ENCODE measurements around the gene BAD. TPM values are rescaled to one million over a fixed set of nuclear protein-coding genes. Genes with fewer than 3 reads are reported as not detected.
A peak's percentile ranks its signal among the peaks of the same experiment; 100 is the strongest.

BAD gene
- total and polyA plus RNA-seq, 8 donors, result 40.4 to 343 (median 105) TPM

DNA sequence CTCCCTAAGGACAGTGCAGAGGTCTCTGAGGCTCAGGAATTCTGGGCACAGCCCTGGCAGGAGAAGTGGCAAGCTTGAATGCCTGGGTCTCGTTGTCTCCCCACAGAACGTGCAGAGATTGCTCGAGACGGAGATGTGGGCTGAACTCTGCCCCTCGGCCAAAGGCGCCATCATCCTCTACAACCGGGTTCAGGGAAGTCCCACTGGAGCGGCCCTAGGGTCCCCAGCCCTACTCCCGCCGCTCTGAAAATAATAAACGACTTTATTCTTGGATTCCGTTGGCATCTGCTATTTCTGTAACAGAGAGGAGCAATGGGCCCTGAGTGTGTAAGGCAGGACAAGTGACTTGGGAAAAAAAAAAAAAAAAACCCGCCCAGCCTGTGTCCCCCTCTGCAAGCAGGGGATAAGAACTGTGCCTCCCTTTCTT is 54.7 kb downstream of the BAD start:
- Histone ChIP-seq H3K36me3 (no peaks in the 10 kb centered on the region), H3K27me3 (no peaks in the 10 kb centered on the region), H3K4me1 (peaks cover 56 to 80% (median 78%) of the 10 kb centered on the region in 4 donors), H3K9me3 (no peaks in the 10 kb centered on the region), H3K27ac (peak overlapping the region; percentile 91 to 96 (median 94)), H3K4me3 (peak overlapping the region; percentile 66 to 73 (median 70))
- TF ChIP-seq POLR2AphosphoS5 (IDR thresholded peaks at IDR 0.05) (no peak), EP300 (IDR thresholded peaks at IDR 0.05) (no peak), CTCF (IDR thresholded peaks at IDR 0.05) (no peak), POLR2A (IDR thresholded peaks at IDR 0.05) (no peak)
- DNase-seq, result peak in 1 of 2 donors; percentile 23
- intact Hi-C loops (cut with DNase I; ENCODE audit: low total_unique reads), result no loop called here
- 29 to 39% (median 34%) methylated on average over 13 of the region's 13 CpGs for WGBS, 5 donors

DNA sequence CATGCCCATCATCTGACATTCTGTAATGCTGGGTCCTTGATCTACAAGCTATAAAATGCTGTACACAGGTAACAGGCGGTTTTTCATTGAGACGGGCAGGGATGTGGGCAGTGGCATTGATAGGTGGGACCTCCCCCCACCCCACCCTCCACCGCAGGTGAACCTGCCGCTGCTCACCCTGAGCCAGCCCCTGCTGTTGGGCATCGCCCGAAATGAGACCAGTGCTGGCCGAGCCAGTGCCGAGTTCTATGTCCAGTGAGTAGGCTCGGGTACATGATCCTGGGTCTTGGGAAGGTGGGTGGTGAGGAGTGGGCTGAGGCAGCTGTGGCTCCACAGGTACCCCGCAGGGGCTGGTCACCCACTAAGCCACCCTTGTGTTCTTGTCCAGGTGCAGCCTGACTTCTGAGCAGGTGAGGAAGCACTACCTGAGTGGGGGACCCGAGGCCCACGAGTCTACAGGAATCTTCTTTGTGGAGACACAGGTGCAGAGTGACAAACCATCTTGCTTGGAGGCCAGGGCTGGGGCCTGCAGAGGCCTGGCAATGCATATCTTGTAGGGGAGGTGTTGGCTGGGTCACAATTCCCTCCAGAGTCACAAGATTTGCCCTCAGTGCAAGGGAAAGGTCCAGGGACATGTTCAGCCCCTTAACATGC is 55.2 kb downstream of the BAD start:
- H3K27me3 ChIP-seq, result no peaks in the 10 kb centered on the region
- peak in 1 of 2 donors; percentile 13 for DNase-seq
- peaks cover 56 to 84% (median 81%) of the 10 kb centered on the region in 4 donors for H3K4me1 ChIP-seq
- peaks cover 0 to 4% (median 3%) of the 10 kb centered on the region in 4 donors for H3K36me3 ChIP-seq
- no peaks in the 10 kb centered on the region for H3K9me3 ChIP-seq
- intact Hi-C loops (cut with DNase I; ENCODE audit: low total_unique reads), result no loop called here
- no peak for TF ChIP-seq POLR2A (IDR thresholded peaks at IDR 0.05)
- no peak for TF ChIP-seq POLR2AphosphoS5 (IDR thresholded peaks at IDR 0.05)
- TF ChIP-seq CTCF (IDR thresholded peaks at IDR 0.05), result no peak
- TF ChIP-seq EP300 (IDR thresholded peaks at IDR 0.05), result no peak
- H3K4me3 ChIP-seq, result peak overlapping the region in 3 of 4 donors; percentile 66 to 72 (median 68)
- peak overlapping the region; percentile 91 to 96 (median 94) for H3K27ac ChIP-seq
- WGBS, 5 donors, result 79 to 89% (median 84%) methylated on average over 7 to 12 of the region's 12 CpGs

DNA sequence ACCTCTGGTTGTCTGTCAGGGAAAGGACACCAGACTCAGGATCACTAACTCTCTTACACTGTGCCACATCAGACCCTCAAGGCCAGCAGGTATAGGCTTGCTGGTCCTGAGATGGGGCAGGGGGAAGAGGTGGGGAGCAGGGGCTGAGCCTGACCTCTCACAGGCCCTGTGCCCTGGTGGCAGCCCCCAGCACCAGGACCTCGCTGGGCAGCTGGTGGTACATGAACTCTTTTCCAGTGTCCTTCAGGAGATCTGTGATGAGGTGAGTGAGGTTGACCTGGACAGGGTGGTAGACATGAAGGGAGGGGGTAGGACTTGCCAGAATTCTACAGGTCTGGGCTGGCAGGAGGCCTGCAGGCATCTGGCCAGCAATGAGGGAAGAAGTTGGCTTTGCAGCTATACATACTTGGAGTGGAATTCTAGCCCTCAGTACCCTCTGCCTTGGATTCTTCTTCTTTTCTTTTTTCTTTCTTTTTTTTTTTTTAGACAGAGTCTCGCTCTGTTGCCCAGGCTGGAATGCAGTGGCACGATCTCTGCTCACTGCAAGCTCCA is 57.0 kb downstream of the BAD start:
- H3K4me1 ChIP-seq, result peaks cover 42 to 77% (median 70%) of the 10 kb centered on the region in 4 donors
- DNase-seq, result peak; percentile 41 to 65
- H3K36me3 ChIP-seq, result peaks cover 4 to 21% (median 18%) of the 10 kb centered on the region in 4 donors

More for the DNA sequence above, 57.0 kb downstream of the BAD start:
- Histone ChIP-seq H3K27ac (peak overlapping the region; percentile 94 to 97 (median 96)), H3K27me3 (no peaks in the 10 kb centered on the region), H3K4me3 (peak overlapping the region in 3 of 4 donors; percentile 70 to 76 (median 72)), H3K9me3 (no peaks in the 10 kb centered on the region)
- WGBS, 5 donors, result 50 to 72% (median 59%) methylated on average over 2 to 3 of the region's 3 CpGs
- intact Hi-C loops (cut with DNase I; ENCODE audit: low total_unique reads), result no loop called here
- TF ChIP-seq POLR2AphosphoS5 (IDR thresholded peaks at IDR 0.05), result no peak
- no peak for TF ChIP-seq POLR2A (IDR thresholded peaks at IDR 0.05)
- no peak for TF ChIP-seq CTCF (IDR thresholded peaks at IDR 0.05)
- TF ChIP-seq EP300 (IDR thresholded peaks at IDR 0.05), result no peak

Measured in stomach (tissue), 9 donors.